HUES48 (cell line): Measurements from ENCODE around the gene PAX2.

Experiments used
- H3K27ac ChIP-seq: one replicate; pipeline ENCODE4 v1.7.0; 2013; ENCODE audit warnings: low read depth, low read length, inconsistent platforms
- H3K27me3 ChIP-seq: 2 replicates; pipeline ENCODE4 v1.6.1; 2013; ENCODE audit warnings: mild to moderate bottlenecking, low read length; ENCODE audit not compliant: control insufficient read depth, insufficient read depth
- H3K36me3 ChIP-seq: 2 replicates; pipeline ENCODE4 v1.6.1; 2013; ENCODE audit warnings: low read length; ENCODE audit not compliant: control insufficient read depth, insufficient read depth
- H3K4me1 ChIP-seq: 2 replicates; pipeline ENCODE4 v1.6.1; 2013; ENCODE audit warnings: mild to moderate bottlenecking, low read length; ENCODE audit not compliant: control insufficient read depth, insufficient read depth
- H3K4me3 ChIP-seq: 2 replicates; pipeline ENCODE4 v1.5.1; 2013; ENCODE audit warnings: mild to moderate bottlenecking, low read depth, low read length
- H3K9ac ChIP-seq: 2 replicates; pipeline ENCODE4 v1.6.1; 2013; ENCODE audit warnings: mild to moderate bottlenecking, low read depth, low read length, moderate library complexity
- H3K9me3 ChIP-seq: 2 replicates; pipeline ENCODE4 v1.6.1; 2013; ENCODE audit warnings: low read length; ENCODE audit not compliant: control insufficient read depth, insufficient read depth

Gene PAX2

DNA sequence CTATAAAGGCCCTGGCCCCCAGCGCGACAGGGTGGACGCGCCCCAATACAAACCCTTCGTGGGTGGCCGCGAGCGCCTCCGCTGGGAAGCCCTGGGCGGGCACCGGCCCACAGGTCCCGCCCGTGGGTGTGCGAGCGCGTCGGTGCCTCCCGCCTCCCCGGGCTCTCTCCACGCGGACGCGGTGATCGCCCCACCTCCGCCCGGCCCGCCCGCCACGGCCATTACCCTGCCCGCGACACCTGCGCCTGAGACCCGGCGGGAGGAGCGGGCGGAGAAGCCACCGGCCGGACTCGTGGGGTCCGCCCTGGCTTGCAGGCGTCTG lies 81.2 kb downstream of the PAX2 start:
- peaks cover 11% of the 10 kb centered on the region; the same call in 1 of the 2 replicates for H3K4me1 ChIP-seq
- H3K9ac ChIP-seq: no peak overlapping the region
- peak overlapping the region; percentile 47 for H3K4me3 ChIP-seq
- no peaks in the 10 kb centered on the region for H3K9me3 ChIP-seq
- no peaks in the 10 kb centered on the region for H3K36me3 ChIP-seq
- H3K27ac ChIP-seq: no peak overlapping the region
- H3K27me3 ChIP-seq: peaks cover 100% of the 10 kb centered on the region

DNA sequence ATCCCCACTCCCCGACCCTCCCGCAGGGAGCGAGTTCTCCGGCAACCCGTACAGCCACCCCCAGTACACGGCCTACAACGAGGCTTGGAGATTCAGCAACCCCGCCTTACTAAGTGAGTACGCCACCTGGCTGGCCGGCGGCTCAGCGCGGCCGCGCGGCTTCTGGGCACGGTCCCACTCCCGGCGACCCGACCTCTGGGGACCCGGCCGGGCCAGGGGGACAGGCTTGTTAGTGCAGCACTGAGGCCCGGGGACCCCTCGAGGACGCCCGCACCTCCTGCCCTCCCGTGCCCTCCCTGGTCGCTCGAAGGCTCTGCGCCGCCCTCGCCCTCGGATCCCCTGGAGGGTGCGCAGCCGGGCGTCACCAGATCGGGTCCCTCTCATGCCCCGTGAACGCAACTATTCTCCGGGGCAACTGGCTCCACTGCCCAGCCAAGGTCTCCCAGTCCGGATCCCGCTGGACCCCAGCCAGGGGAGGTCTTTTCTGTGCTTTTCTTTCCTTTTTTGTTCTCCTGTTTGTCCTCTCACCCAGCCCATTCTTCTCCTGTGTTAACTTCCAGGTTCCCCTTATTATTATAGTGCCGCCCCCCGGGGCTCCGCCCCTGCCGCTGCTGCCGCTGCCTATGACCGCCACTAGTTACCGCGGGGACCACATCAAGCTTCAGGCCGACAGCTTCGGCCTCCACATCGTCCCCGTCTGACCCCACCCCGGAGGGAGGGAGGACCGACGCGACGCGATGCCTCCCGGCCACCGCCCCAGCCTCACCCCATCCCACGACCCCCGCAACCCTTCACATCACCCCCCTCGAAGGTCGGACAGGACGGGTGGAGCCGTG lies 81.8 kb downstream of the PAX2 start:
- no peak overlapping the region for H3K27ac ChIP-seq
- H3K4me1 ChIP-seq: peaks cover 11% of the 10 kb centered on the region; the same call in 1 of the 2 replicates
- H3K9ac ChIP-seq: no peak overlapping the region
- peak overlapping the region; percentile 47 for H3K4me3 ChIP-seq
- no peaks in the 10 kb centered on the region for H3K36me3 ChIP-seq
- H3K9me3 ChIP-seq: no peaks in the 10 kb centered on the region
- peaks cover 100% of the 10 kb centered on the region for H3K27me3 ChIP-seq

GRCh38 chr10:100827819-100828737 lies 82.7 kb downstream of the PAX2 start:
- H3K9me3 ChIP-seq: no peaks in the 10 kb centered on the region
- no peak overlapping the region for H3K9ac ChIP-seq
- no peak overlapping the region for H3K27ac ChIP-seq
- peaks cover 100% of the 10 kb centered on the region for H3K27me3 ChIP-seq
- H3K36me3 ChIP-seq: no peaks in the 10 kb centered on the region
- H3K4me3 ChIP-seq: peak overlapping the region; percentile 47; the same call in 1 of the 2 replicates
- H3K4me1 ChIP-seq: peaks cover 11% of the 10 kb centered on the region; the same call in 1 of the 2 replicates

- Histone ChIP-seq H3K4me1 (peaks cover 11% of the 10 kb centered on the region; the same call in 1 of the 2 replicates), H3K27me3 (peaks cover 100% of the 10 kb centered on the region), H3K4me3 (no peak overlapping the region), H3K27ac (no peak overlapping the region), H3K9ac (no peak overlapping the region), H3K9me3 (no peaks in the 10 kb centered on the region), H3K36me3 (no peaks in the 10 kb centered on the region)
These were observed 83.3 kb downstream of the PAX2 start for GRCh38 chr10:100828738-100829096.

DNA sequence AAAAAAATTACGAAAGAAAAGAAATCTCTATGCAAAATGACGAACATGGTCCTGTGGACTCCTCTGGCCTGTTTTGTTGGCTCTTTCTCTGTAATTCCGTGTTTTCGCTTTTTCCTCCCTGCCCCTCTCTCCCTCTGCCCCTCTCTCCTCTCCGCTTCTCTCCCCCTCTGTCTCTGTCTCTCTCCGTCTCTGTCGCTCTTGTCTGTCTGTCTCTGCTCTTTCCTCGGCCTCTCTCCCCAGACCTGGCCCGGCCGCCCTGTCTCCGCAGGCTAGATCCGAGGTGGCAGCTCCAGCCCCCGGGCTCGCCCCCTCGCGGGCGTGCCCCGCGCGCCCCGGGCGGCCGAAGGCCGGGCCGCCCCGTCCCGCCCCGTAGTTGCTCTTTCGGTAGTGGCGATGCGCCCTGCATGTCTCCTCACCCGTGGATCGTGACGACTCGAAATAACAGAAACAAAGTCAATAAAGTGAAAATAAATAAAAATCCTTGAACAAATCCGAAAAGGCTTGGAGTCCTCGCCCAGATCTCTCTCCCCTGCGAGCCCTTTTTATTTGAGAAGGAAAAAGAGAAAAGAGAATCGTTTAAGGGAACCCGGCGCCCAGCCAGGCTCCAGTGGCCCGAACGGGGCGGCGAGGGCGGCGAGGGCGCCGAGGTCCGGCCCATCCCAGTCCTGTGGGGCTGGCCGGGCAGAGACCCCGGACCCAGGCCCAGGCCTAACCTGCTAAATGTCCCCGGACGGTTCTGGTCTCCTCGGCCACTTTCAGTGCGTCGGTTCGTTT lies 83.9 kb downstream of the PAX2 start:
- H3K9me3 ChIP-seq: no peaks in the 10 kb centered on the region
- no peaks in the 10 kb centered on the region for H3K36me3 ChIP-seq
- no peak overlapping the region; the same call in 1 of the 2 replicates for H3K4me3 ChIP-seq
- peaks cover 11% of the 10 kb centered on the region; the same call in 1 of the 2 replicates for H3K4me1 ChIP-seq
- no peak overlapping the region for H3K27ac ChIP-seq
- H3K9ac ChIP-seq: no peak overlapping the region
- peaks cover 100% of the 10 kb centered on the region for H3K27me3 ChIP-seq

DNA sequence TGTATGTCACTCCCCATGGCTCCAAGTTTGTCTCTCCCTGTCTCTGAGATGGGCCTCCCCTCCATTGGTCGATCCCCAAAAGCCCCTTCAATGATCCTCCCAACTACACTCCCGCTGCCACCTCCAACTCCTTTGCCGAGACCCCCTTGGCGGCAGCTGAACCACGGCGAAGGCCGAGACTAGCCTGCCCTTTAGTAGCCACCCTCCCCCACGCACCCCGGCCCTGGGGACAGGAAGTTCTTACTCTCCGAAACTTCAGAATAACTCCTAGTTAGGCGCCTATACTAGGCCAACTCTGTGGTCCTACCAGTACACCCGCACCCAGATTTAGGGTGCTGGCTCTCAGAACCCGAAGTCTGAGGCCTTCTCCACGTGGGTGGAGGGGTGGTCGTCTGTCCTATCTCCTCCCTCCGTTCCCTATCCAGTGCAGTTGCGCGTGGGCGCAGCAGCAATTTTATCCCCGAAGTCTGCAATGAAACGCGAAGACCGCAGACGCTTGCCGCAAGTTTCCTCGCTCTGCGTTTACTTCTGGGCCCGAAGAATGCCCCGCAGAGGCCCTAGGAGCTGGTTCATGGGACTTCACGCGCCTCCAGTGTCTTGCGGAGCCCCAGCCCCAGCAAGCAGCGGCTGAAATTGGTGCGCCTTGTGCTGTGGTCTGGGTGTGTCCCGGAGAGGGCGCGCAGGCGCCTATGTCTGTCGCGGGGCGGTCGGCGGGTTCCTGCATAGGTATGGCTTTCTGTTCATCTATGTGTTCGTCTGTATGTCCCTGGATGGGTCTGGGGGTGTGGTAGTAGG lies 84.7 kb downstream of the PAX2 start:
- Histone ChIP-seq H3K27me3 (peaks cover 100% of the 10 kb centered on the region), H3K36me3 (no peaks in the 10 kb centered on the region), H3K9ac (no peak overlapping the region), H3K27ac (no peak overlapping the region), H3K9me3 (no peaks in the 10 kb centered on the region), H3K4me1 (peaks cover 11% of the 10 kb centered on the region; the same call in 1 of the 2 replicates), H3K4me3 (no peak overlapping the region)

DNA sequence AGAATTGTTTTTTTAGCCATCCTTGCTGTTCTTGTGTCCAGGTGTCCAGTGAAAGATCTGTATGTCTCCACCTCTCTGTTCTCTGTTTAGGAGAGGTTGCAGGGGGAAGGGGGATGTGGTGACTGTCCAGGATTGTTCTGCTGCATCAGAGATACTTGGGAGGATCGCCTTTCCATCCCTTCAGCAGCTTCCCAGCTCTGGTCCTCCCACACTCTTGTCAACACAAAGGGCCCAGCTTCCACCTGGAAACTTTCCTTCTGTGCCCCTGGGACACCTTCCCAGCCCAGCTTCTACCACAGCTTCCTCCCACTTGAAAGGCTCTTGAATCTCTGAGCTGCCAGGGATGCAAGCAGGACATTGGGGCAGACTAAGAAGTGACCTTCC lies 85.3 kb downstream of the PAX2 start:
- peaks cover 100% of the 10 kb centered on the region for H3K27me3 ChIP-seq

DNA sequence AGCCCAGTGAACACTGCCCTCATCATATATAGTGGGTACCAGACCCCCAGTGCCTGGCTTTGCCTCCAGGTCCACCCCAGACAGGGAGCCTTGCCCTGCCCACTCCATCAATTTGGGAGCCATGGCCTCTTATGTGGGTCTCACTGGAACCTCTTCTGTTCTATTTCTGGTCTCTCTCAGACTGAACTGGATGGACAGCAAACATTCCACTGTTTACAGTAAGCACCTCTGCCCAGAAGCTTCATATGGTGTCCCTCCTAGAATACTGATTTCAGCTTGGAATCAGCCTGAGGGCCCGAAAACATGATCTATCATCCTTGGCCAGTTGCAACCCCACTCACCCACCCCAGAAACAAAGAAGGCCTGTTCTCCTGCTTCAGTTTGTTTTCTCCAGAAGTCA lies 86.4 kb downstream of the PAX2 start:
- peaks cover 11% of the 10 kb centered on the region; the same call in 1 of the 2 replicates for H3K4me1 ChIP-seq
- H3K27me3 ChIP-seq: peaks cover 94% of the 10 kb centered on the region
- H3K9me3 ChIP-seq: no peaks in the 10 kb centered on the region
- no peak overlapping the region for H3K4me3 ChIP-seq
- no peak overlapping the region for H3K9ac ChIP-seq
- H3K36me3 ChIP-seq: no peaks in the 10 kb centered on the region
- no peak overlapping the region for H3K27ac ChIP-seq

More for the DNA sequence above, 85.3 kb downstream of the PAX2 start:
- H3K9me3 ChIP-seq: no peaks in the 10 kb centered on the region
- H3K36me3 ChIP-seq: no peaks in the 10 kb centered on the region
- peaks cover 11% of the 10 kb centered on the region; the same call in 1 of the 2 replicates for H3K4me1 ChIP-seq
- no peak overlapping the region for H3K27ac ChIP-seq
- H3K9ac ChIP-seq: no peak overlapping the region
- H3K4me3 ChIP-seq: no peak overlapping the region

- H3K4me3 ChIP-seq: no peak overlapping the region
- peaks cover 88% of the 10 kb centered on the region for H3K27me3 ChIP-seq
- no peak overlapping the region for H3K9ac ChIP-seq
- no peaks in the 10 kb centered on the region for H3K9me3 ChIP-seq
- H3K4me1 ChIP-seq: no peaks in the 10 kb centered on the region
- H3K27ac ChIP-seq: no peak overlapping the region
- no peaks in the 10 kb centered on the region for H3K36me3 ChIP-seq
These were observed 90.4 kb downstream of the PAX2 start for GRCh38 chr10:100835810-100836209.

- peaks cover 84% of the 10 kb centered on the region for H3K27me3 ChIP-seq
- H3K9ac ChIP-seq: no peak overlapping the region
- no peaks in the 10 kb centered on the region for H3K36me3 ChIP-seq
- no peaks in the 10 kb centered on the region for H3K4me1 ChIP-seq
- H3K27ac ChIP-seq: no peak overlapping the region
- no peak overlapping the region for H3K4me3 ChIP-seq
- no peaks in the 10 kb centered on the region for H3K9me3 ChIP-seq
These were observed 91.5 kb downstream of the PAX2 start for GRCh38 chr10:100836891-100837290.
